RPMI7951 (cell line): ENCODE results near the gene TRIM41. TPM values are rescaled to one million over a fixed set of nuclear protein-coding genes. Genes with fewer than 3 reads are reported as not detected.
"Not testable (repeated sequence)": the region's sequence is repeated elsewhere in the genome, so short reads cannot be mapped to it uniquely, and the experiment has no call there.

Experiments
- DNase-seq: peaks from one replicate; pipeline ENCODE4 v3.0.0-alpha.2; 2012; ENCODE audit warnings: low read depth
- total RNA-seq: library from RNA; depleted of rRNA; stranded (reverse); fragments of >200 nt; shearing (Covaris generic); gene quantifications from 2 replicates; pipeline ENCODE4 v1.2.3, GENCODE V29; 2014

The TRIM41 gene
- total RNA-seq, 1 experiment from 2014 or later = 4.9 TPM

DNA sequence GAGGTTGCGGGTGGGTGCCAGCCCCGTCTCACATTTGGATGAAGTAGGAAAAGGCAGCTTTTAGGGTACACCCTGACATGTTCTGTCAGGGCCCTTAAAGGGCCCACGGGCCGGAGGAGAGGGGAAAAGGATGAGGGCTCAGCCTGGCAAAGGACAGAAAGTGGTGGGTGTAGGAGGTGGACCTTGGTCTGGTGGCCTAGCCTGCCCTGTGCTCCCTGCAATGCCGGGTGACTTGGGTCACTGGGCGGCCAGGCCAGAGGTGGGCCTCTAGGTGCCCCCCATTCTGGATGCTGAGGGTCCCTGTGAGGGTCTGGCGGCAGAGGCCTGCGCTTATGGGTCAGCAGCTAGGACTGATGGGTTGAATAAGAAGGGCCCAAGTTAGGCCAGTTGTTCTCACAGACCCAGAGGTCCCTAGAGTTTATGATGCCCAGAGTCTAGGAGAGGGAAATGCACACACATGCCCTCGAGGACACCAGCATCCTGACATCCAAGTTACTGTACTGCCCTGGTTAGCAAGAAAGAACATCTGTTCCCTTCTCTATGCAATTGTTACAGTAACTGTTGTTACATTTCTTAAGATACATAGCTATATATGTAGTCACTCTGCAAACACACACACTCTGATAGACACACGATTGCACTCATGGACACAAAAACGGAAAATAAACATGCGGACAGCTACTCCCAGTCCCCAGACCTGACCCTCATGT is 30.6 kb upstream of the TRIM41 start:
- no peak for DNase-seq

DNA sequence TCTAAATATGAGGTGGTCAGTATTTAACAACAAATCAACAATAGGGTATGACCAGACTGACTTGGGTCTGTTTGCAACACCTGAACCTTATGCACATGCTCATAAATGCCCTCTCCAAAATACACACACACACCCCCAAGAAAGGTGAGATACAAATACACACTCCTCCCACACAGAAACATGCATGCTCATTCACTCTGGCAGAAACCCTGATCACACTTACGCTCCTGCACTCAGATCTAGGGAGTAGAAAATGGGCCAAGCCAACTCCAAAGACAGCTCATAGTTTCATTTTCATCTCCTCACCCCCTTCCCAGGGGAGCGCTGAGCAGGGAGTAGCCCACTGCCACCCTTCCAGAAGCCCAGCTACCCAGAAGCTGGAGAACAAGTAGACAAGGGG is 29.4 kb upstream of the TRIM41 start:
- no peak for DNase-seq

DNA sequence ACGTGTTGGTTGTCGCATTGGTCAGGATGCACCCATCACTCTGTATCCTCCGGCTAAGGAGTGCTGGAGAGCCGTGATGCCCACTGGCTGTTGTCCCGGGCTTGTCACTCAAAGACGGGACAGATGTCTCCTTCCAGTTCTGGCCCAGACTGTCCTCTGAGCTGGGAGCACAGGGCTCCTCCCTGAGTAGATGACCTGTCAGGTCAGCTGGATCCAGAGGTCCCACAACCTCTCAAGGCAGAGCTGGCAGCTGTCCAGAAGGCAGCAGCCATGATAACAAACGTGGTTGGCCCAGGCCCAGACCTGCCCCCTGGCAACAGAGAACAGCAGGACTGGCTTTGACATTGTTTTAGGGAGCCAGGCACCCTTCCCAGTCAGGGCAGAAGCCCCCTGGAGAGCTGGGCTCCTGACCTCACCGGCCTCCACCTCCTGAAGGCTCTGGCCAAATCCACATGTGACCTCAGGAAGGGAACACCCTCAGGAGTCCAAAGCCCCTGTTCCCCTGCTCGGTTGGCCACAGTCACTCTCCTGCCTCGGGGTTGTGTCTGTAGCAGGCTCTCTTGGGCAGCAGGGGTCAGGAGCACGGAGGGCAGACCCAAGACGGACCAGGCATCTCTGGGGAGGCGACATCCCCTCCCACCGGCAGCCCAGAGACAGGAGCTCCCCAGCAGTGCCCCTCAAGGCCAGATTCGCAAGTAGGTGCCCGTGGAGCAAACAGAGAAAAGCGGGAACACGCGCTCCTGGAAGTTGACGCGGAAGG is 28.4 kb upstream of the TRIM41 start:
- DNase-seq = no peak

DNA sequence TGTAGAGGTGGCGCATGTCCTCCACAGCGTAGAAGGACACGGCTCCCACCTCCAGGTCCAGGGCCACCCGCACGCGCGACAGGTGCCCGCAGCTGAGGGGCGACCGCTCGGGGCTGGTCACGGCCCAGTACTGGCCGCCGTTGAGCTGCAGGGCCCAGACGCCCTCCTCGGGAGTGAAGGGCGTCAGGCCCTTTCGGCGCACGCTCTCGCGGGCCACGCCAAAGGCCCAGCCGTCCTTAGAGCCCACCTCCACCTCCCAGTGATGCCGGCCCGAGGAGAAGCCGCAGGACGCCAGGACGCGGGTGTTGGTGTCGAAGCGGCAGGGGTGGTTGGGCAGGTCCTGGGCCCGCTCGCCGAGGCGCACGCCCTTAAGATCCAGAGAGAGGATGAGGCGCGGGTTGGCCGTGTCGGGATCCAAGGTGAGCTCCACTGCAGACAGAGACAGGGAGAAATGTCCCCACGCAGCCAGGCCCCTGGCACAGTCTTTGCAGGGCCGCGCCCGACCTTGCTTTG is 27.8 kb upstream of the TRIM41 start:
- DNase-seq = no peak

DNA sequence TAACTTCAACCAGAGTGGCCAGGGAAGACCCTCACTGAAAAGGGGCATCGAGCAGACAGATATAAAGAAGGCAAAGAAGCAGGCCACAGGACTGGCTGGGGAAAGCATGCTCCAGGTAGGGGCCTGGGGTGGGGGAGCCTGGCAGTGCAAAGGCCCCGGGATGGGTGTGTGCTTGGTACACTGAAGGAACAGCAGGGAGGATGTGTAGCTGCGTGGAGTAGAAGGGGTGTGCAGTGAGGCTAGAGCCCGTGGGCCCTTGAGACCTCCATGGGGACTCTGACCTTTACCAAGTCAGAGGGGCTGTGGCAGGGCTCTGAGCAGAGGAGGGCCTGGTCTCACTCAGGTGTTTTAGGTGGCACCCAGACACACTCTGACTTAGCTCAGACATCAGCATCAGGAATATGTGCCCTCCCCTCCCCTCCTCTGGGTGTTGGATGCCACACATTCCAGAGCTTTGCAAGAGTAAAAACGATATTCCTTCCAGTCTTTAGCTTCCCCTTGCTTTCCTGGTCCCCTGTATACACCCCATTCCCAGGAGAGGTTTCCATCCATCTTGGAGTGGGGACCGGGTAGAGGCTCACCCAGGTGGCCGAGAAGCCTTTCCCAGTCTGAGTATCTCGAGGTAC is 25.6 kb upstream of the TRIM41 start:
- DNase-seq = no peak

DNA sequence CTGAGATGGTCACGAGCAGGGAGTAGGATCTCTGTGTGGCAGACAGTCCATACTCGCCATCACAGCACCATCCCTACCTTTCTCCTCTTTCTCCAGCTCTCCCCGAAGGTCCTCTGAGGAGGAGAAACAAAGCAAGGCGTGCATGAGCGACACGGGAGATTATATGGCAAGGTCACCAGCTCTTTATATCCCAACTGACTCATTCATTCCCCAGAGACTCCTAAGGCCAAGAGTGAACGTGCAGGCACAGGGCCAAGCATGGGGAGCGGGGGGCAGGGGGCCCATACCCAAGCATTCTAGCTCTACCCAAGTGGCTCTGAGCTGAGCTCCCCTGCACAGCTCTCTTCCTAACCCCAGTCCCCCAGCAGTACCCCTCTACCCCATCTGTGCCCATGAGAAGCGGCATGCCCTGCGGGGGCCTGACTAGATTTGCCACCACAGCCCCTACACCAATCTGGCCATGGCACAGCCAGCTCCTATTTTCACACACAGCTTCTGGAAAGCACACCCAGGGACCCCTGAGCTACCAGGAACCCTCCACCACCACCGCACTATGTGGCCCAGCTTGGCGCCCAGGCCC is 24.9 kb upstream of the TRIM41 start:
- DNase-seq = no peak

DNA sequence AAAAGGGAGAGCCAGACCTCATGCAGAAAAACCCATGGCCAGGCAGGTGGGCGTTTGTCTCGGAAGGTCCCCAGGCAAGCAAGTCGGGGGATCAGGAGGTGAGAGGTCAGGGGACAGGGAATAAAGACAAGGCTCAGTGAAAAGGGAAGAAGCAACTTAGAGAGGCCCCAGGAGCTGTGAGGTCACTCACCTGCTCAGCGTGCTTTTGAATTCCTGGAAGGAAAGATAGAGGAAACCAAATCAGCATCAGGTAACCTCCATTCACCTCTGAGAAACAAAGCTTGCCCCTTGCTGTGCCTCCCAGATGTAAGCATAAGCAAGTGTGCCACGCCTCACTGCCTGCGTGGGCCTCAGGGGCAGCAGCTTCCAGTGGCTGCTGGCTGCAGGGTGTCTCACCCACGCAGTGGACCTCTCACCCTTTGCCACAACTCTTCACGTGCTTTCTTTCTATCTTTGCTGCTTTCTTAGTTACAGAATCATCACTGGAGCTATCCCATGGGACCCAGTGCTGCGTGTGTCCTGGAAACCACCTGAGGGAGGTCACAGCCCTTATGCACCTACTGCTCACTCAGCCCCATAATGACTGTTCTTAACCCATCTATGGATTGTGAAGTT is 24.1 kb upstream of the TRIM41 start:
- DNase-seq = no peak

DNA sequence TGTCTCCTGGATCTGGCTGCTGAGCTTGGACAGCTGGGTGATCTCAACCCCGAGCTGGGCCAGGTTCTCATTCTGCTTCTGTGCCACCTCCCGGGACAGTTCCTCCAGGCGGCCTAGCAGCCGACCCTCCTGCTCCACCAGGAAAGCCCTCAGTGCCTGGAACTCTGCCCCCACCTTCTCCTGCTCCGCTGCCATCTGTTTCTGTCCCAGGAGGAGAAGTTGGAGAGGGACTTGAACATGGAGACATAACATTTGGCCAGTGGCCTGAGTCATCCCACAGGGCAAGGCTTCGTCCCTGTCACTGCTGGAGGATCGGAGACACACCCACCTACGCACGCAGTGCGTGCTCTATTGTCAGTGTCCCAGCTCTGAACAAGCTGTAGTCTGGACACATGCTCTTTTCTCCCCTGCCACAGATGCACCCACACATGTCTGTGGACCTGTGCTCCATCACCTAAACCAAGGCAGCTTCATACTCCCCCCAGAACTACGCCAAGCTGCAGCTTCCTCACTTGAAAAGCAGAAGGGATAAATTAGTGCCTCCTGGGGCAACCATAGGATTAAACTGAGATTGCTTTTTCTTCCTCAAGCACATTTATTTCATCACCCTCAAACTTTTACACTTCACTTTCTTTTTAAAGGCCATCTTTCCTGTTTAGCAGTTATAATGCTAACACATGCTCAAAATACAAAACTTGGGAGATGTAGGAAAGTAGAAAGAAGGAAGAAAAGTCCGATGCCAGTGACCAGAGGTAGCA is 23.0 kb upstream of the TRIM41 start:
- DNase-seq = no peak

DNA sequence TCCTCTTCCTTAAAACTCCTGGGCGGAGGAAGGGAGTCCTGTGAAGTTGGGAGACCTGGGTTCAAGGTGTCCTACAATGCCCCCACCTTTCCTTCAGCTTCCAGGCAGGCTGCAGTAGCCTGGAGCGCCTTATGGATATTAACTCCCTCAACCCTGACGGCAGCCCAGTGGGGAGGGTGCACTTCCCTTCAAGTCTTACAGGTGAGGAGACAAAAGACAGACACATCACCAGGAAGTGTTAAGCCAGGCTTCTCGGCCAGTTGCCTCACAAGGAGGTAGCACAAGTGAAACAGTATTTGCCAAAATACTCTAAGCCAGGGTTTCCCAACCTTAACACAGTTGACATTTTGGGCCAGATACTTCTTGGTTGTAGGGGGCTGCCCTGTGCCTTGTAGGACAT is 22.3 kb upstream of the TRIM41 start:
- no peak for DNase-seq

DNA sequence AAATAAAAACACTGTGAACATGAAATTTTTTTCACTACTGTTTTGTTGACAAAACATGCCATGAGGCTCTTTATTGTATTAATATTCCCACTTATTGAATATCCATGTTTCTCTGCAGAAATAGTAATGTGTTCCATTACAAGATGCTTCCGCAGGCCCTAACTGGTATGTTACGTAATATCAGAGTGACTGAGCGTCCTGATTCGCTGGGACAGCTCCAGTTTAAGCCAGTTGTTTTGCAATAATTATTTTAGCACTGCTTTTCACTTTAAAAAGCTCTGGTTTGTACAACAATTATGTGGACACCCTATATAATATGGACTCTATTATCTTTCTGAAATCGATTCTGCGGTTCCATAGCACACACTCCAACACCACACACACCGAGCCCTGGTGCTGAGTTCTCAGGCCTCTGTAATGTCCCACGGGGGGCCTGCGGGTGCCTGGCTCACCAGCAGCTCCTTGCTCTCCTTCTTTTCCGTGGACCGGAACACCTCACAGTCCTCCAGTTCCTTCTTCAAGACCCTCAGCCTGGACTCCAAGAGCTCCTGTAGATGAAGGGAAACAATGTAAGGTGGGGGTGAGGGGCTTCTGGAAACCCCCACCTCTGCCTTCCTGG is 19.9 kb upstream of the TRIM41 start:
- DNase-seq = no peak

DNA sequence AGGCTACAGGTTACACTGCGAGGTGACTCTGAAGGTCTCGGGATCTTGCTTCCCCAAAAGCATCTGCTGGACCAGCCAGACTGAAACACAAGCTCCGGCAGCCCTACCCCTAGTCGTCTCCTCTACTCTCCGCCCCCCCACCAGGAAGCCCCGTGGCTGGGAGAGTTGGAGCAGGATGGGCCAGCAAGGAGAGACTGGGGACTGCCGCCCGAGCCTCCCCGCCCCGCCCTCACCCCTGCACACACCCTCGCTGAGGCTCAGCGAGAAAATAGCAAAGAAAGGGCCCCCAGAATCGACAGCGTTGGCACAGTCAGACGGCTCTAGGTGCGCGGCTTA is 19.3 kb upstream of the TRIM41 start:
- no peak for DNase-seq

DNA sequence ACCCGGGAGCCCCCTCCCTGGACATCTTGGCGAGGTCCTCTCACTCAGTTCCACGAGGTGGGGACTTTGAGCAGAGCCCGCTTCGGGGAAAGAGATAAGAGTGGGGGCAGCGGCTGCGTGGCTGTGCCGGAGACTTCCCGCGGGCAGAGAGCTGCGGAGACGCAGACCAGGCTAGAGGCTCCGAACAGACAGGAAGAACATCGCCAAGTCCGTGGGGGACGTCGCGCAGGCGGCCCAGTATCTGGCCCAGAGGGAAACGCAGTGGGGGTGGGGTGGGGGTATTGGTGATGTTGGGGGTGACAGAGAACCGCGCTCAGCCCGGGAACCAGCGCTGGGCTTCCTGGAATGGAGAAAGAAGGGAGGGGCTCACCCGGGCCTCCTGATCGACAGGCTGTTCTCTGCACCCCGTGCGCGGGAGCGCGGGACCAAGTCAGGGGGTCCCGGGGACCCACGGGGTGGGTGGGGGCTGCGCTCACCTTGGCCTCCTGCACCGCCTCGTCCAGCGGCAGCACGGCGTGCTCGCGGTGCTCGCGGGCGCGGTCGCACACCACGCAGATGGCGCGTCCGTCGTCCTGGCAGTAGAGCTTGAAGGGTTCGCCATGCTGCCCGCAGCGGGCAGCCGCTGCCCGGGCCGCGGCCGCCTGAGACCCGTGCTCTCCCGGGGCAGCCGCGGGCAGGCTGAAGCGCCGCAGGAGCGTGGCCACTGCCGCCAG is 18.8 kb upstream of the TRIM41 start:
- peak; percentile 40 for DNase-seq

DNA sequence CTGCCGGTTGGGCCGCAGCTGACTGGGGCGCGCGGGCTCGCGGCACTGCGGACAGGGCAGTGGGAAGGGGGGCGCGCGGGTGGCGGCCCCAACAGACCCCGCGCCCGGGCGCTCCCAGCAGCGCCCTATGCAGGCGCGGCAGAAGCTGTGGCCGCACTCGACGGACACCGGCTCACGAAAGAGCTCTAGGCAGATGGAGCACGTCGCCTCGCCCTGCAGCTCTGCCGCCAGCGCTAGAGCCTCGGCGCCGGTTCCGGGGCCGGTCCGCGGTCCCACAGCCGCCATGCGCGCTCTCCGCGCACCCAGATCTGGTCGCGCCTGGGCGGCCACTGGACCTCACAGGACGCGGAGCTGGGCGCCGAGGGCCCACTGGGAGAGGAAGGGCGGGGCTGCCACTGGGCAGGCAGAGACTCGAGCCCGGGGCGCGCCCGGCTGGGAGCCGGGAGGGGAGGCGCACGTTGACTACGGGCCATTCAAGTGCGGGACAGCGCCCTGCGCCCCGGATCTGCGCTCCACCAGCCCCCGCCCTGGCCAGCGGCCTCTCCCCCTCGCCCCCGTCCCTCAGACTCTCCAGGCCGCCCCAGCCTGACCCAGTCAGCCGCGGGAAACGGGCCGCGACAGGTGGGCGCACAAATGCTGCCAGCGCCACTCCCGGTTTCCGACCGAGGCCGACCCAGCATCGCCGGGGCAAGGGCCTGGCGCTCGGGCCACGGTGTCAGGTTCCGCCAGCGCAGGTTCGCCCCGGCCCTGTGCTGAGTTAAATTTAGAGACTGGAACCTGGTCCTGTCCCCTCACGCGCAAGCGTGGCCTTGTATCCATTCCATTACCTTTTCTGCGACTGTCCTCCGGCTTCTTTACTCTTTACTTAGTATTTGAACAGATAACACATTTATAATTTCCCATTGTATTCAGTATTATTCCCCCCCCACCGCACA is 18.0 kb upstream of the TRIM41 start, which contains the start of gene TRIM7:
TSS of gene TRIM7 (minus strand) at position 371 of the 935 bp plus-strand sequence. CDS start at position 285, 86 bp downstream.
- DNase-seq = peak; percentile 69

DNA sequence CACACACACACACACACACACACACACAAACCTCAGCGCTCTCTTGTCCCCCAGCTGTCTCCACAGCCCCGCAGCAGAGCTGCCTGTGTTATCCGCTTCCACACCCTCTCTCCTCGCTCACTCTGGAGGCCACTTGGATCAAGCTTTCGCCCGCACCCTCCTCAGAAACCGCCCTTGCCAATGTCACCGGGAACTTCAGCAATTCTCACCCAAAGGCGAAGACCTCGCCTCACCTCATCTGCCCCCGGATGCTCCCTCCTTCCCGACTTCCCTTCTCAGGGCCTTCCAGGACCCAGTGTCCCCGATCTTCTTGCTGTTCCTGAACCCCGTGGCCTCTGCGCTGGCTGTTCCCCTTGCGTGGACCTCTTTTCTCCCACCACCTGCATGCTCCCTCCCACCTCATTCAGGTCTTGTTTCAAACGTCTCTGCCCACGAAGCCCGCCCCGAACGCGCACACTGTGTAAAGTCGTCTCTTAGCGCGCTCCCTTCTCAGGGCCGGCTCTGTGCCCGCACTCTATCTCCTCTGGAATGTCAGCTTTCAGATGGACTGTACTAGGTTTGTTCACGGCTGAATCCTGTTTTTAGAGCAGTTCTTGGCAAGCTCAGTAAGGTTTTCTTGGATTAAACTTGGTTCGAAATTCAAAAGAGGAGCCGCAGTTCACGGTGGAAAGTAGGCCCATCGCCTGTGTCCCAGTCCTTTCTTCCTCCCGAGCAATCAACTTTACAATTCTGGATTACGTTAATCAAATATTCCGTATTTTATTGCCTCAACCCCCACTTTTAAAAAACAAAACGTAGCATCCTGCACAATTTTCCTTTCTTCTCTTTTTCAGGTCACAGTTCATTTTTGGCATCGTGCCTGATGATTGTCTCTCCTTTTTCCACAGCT is 17.1 kb upstream of the TRIM41 start:
- DNase-seq = no peak

DNA sequence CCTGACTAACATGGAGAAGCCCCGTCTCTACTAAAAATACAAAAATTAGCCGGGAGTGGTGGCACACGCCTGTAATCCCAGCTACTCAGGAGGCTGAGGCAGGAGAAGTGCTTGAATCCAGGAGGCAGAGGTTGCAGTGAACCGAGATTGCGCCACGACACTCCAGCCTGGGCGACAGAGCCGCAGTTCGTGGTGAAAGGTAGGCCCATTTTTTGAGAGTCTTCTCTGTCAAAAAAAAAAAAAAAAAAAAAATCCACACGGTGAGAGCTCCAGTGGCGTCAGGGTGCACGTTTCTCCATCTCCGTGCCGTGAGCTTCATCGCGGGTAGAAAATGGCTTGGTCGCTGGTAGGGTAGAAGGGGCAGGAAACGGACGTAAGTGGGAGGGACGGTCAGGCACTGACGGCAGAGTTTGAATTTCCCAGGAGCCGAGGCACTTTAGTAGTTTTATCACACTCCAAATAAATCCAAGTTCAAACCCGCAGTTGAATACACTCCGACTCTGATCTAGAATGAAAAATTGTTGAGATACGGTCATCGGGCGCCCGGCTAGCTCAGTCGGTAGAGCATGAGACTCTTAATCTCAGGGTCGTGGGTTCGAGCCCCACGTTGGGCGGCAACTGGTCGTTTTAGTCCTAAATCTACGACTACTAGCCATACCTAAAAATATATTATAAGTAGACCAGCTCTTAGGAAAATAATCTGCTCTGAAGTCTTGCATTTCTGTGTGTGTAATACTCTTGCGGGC is 15.7 kb upstream of the TRIM41 start:
- peak; percentile 88 for DNase-seq

DNA sequence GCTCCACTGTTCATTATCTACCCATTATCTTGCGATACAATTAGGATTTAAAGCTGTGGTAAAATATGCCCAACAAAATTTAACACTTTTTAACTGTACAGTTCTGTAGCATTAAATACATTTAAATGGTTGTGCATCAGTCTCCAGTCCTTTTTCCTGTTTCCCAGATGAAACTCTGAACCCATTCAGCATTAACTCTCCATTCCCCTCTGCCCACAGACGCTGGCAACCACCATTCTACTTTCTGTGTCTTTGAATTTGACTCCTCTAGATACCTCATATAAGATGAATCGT is 15.2 kb upstream of the TRIM41 start:
- no peak for DNase-seq

DNA sequence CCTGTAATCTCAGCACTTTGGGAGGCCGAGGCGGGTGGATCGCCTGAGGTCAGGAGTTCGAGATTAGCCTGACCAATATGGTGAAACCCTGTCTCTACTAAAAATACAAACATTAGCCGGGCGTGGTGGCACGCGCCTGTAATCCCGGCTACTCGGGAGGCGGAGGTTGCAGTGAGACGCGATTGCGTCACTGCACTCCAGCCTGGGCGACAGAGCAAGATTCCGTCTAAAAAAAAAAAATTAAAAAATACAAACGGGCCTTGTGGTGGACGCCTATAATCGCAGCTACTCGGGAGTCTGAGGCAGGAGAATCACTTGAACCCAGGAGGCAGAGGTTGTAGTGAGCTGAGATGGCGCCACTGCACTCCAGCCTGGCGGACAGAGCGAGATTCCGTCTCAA is 14.1 kb upstream of the TRIM41 start:
- not testable (repeated sequence) for DNase-seq
